GM19025 (cell line): ENCODE data around the gene HMGCR.
"Not testable (repeated sequence)": the region's sequence is repeated elsewhere in the genome, so short reads cannot be mapped to it uniquely, and the experiment has no call there.

Experiments
- ATAC-seq: cut with Tn5 transposase; IDR thresholded peaks from one replicate; pipeline ENCODE4 v1.9.1; 2021; ENCODE audit warnings: mild to moderate bottlenecking, low read depth, moderate library complexity; ENCODE audit not compliant: unreplicated experiment

The HMGCR gene

GRCh38 chr5:75336615-75337336, at the start of gene HMGCR:
Gene HMGCR, plus strand, starts transcription at chr5:75337220. Its CDS starts 5,386 bp downstream, at chr5:75342606.
- ATAC-seq = peak; percentile 98

GRCh38 chr5:75291844-75292243, 45.2 kb upstream of the HMGCR start:
- not testable (repeated sequence) for ATAC-seq

GRCh38 chr5:75300084-75300483, 36.9 kb upstream of the HMGCR start:
- no peak for ATAC-seq

GRCh38 chr5:75303419-75303818, 33.6 kb upstream of the HMGCR start:
- no peak for ATAC-seq

GRCh38 chr5:75304486-75304885, 32.5 kb upstream of the HMGCR start:
- not testable (repeated sequence) for ATAC-seq

- ATAC-seq = no peak
Measured at GRCh38 chr5:75306746-75307145, 30.3 kb upstream of the HMGCR start.

GRCh38 chr5:75310212-75310611, 26.8 kb upstream of the HMGCR start:
- ATAC-seq = no peak

- not testable (repeated sequence) for ATAC-seq
Measured at GRCh38 chr5:75319148-75319547, 17.9 kb upstream of the HMGCR start.

GRCh38 chr5:75319638-75320037, 17.4 kb upstream of the HMGCR start:
- ATAC-seq = no peak

GRCh38 chr5:75320371-75320770, 16.6 kb upstream of the HMGCR start:
- no peak for ATAC-seq

- no peak for ATAC-seq
Measured at GRCh38 chr5:75322066-75322465, 15.0 kb upstream of the HMGCR start.

- ATAC-seq = no peak
Measured at GRCh38 chr5:75324791-75325190, 12.2 kb upstream of the HMGCR start.

- no peak for ATAC-seq
Measured at GRCh38 chr5:75325242-75325641, 11.8 kb upstream of the HMGCR start.

- ATAC-seq = no peak
Measured at GRCh38 chr5:75330404-75330803, 6.6 kb upstream of the HMGCR start.

- ATAC-seq = no peak
Measured at GRCh38 chr5:75331095-75332090, 5.6 kb upstream of the HMGCR start.

- not testable (repeated sequence) for ATAC-seq
Measured at GRCh38 chr5:75333759-75334158, 3.3 kb upstream of the HMGCR start.

GRCh38 chr5:75334413-75334812, 2.6 kb upstream of the HMGCR start:
- ATAC-seq = not testable (repeated sequence)

- no peak for ATAC-seq
Measured at GRCh38 chr5:75335486-75335885, 1.5 kb upstream of the HMGCR start.

- ATAC-seq = no peak
Measured at GRCh38 chr5:75335952-75336614, 937 bp upstream of the HMGCR start.

GRCh38 chr5:75337366-75338021, 474 bp downstream of the HMGCR start:
- ATAC-seq = no peak
